HG02885 (cell line): ENCODE results near the gene TRPV6.

Source experiments
- ATAC-seq: cut with Tn5 transposase; IDR thresholded peaks from one replicate; pipeline ENCODE4 v1.9.1; 2021; ENCODE audit warnings: mild to moderate bottlenecking; ENCODE audit not compliant: unreplicated experiment, poor library complexity

TRPV6 gene

DNA sequence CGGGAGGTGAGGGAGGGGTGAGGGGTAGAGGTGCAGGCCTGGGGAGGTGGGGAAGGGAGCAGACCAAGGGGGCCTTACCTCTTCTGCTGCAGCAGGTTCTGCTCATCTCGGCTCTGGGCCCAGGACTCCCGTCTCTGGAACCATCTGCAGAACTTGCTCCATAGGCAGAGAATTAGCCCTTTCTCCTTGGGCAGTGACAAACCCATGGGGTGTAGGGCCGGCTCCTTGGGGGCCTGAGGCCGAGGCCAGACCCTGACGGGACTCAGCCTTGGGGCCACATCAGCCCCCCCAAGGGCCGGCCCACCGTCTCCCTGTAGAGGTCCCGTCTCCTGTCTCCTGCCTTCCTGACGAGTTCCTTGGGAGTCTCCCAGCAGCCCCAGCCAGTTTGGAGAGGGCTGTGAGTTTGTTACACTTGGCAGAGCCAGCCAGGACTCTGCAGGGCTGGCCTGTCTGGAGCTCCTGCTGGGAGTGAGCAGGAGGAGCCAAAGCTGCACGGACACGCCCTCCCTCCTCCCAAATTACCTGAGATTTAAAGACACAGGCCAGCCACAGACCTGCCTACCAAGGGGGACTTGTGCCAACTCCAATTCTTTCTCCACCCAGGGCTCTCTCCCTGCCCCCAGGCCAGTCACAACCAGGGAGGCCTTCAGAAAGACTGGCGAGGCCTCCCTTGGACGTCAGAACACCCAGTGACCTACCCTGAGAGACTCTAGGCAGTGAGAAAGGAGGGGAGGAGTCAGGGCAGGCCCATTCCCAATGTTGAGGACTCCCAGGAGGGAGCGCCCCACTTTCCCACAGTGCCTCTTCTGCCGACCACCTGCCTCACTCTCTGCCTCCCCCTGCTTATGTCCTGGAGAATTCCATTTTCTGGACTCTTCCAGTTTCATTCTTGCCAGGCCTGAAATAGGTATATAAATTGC is at the start of gene TRPV6:
TSS of gene TRPV6 (minus strand) at position 435 of the 920 bp plus-strand sequence.
- ATAC-seq: no peak

DNA sequence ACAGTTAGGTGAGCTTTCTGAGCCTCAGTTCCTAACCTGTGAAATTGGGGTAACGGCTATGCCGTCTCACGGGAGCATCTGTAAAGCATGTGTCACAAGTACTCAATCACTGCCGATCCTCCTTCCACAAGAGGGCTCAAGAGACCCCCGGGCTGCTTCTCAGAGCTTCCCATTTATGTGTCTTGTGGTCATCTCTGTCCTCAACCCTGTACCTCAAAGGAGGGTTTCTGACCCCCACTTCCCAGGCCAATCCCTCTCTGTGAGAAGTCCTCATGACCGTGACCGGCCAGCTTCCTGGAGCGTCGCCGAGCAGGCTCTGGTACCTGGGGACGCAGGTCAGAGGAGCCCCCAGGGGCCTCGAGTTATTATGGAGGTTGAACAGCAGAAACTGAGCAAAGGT is 48.5 kb upstream of the TRPV6 start:
- no peak for ATAC-seq

DNA sequence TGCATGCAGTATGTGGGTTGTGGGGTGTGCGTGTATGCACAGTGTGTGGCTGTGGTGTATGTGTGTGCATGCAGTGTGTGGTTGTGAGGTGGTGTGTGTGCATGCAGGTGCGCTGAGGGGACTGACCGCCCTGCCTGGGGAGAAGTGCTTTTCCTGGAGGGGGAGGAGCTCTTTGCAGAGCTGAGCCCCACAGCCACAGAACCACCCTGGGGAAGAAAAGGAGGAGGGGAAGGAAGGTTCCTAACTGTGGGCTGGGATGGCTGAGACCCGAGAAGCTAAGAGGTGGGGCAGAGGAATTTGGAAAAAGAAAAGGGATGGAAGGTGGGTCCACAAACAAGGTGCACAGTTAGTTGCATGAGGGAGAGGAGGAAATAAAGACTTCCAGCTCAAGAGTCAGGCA is 48.1 kb upstream of the TRPV6 start, which contains the start of gene TRPV5:
TSS of gene TRPV5 (minus strand) at position 123 of the 400 bp plus-strand sequence. CDS start 287 bp downstream, outside the sequence.
- no peak for ATAC-seq

DNA sequence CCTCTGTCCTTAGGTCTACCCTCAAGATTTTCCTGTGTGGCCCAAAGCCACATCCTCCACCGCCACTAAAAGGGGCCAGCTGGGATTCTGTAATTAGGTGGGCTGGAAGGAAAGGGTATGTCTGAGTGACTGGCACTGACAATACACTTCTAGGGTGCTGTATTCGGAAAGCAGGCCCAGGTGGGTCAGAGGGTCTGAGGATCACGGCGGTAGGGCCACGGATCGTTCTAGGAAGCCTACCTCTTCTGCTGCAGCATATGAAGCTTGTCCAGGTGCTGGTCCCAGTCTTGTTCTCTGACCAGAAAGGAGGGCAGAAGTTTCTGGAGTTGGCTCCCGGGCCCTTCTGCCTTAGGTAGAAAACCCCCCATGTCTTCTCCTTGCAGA is 47.5 kb upstream of the TRPV6 start:
- ATAC-seq: no peak

DNA sequence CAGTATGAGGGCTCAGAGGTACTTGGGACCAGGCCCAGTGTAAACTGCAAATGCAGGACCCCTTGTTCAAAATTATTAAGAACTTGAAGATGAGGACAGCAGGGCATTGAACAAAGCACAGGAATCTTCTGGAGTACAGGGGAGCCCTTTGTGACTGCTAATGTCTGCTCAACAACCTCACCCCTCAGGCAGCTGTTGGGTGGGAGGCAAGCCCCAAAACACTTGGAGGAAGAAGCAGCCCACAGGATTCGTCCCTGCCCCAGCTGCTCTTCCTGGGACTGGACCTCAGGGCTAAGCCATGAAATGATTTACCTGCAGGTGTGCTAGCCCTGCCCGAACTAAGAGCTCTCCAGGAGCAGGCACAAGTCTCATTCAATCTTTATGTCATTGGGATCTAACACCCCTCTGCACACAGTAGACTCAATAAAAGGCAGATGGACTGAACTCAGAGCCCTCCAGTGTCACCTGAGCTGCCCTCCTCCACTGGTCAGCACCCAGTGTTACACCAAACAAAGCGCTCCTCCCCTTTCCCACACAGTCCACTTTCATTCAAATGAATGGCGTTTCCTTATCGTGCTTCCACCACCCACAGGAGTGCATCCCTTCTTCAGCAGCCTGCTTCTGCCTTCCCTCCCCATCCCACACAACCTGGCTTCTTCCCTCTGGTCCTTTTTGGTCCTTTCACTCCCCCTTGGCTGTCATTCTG is 47.0 kb upstream of the TRPV6 start:
- no peak for ATAC-seq

DNA sequence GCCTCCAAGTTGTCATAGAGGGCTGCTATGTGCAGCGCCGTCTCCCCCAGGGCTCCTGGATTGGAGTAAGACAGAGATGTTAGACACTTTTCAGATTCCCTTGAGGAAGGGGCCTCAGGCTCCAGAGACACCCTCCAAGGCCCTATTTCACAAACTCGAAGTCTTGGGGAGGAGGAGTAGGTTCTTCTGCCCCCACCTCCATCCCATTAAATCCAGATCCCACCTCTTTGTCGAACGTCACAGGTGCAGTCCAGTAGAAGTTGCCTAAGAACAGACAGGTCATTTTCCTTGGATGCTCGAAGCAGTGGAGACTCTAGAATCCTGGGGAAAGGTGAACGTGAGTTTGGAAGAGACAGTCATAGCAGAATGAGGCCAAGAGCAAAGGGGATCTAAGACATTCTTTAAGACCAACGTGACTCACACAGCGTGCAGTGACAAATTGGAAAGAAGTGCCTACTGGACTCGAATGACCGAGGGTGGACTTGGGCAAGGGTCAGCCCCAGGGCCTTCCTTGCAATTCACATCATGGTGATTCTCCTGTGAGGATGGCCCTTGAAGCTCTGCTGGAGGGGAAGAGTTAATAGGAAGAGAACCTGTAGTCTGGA is 44.7 kb upstream of the TRPV6 start:
- ATAC-seq: no peak

DNA sequence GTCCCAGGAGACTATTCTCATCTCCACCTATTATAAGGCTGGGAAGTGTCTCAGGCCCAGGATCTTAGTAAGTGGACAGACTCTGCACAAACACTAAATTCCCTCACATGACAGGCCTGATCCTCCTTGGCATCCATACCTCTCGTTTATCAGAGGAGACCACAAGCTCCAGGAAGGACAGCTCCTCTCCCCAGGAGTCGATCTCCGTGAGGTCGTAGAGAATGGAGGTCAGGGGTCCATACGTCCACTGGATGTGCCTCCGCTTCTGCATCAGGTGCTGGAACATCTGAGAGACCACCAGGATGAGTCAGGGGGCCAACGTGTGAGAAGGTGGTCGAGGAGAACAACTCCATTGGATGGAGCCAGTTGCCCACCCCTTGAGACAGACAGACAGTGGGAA is 42.4 kb upstream of the TRPV6 start:
- no peak for ATAC-seq

DNA sequence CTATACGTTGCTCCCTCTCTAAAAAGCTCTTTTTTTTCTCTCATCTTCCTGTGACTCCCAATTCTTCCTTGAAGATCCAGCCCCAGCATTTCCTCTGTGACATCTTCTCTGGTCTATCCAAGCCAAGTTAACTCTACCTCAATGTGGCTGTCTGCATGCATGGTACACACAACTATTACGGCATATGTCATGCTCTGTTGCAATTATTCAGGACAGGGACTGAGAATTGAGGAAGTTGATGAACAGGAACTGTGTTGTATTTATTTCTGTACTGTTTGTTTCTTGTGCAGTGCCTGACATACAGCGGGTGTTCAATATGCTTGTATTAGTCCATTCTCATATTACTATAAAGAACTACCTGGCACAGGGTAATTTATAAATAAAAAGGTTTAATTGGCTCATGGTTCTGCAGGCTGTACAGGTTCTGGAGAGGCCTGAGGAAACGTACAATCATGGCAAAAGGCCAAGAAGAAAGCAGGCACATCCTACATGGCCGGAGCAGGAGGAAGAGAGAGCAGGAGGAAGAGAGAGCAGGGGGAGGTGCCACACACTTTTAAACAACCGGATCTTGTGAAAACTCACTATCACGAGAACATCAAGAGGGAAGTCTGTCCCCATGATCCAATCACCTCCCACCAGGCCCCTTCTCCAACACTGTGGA is 41.7 kb upstream of the TRPV6 start:
- ATAC-seq: no peak

DNA sequence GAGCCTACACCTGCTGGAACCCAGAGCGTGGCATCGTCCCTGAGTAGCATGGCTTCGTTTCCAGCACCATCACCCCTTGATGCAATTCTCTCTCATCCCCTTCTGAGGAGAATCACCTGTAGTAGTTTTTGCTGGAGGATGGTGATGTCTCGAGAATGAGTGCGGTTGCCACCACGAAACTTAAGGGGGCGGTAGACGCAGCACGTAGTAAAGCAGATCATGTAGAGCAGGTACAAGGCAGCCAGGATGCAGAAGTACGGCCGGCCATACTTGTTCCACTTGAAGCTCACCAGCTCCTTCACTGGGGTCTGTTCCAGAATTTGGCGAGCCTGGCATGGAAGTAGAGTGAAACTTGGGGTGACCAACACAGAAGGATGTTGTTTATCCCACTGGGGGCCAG is 39.9 kb upstream of the TRPV6 start:
- ATAC-seq: no peak

DNA sequence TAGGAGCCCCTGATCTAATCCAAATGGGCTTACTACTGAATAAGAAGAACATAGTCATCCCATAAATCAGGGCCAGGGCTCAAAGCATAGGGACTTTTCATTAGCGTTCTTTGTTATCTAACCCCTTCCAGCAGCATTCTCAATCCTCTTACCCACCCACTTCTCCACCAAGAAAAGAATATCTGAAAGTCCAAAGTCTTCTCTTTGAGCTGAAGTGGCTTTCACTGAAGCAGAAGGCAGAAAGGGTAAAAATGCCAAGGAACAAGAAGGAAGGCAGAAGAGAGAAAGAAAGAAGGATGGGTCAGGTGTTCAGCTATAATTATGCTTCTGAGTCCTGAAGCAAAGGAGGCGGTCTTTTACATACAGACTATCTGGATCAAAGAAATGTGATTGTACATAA is 37.8 kb upstream of the TRPV6 start:
- no peak for ATAC-seq

DNA sequence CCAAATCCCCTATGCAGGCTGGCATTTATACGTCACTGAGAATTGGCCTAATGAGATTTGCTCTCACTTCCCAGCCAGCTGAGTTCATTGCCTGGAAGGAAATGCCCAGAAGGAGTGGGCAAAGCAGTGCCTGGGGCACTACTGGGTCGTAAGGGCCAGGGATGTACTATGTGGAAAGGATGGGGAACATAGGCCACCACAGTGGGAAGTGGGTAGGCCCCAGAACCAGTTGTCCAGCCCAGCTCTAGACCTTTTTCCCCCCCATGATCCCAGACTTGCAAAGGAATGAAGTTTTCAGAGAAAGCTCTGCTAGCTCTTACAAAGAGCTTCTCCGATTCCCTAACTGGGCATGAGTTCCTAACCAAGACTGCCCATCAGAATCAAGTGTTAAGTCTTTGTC is 34.1 kb upstream of the TRPV6 start:
- no peak for ATAC-seq

DNA sequence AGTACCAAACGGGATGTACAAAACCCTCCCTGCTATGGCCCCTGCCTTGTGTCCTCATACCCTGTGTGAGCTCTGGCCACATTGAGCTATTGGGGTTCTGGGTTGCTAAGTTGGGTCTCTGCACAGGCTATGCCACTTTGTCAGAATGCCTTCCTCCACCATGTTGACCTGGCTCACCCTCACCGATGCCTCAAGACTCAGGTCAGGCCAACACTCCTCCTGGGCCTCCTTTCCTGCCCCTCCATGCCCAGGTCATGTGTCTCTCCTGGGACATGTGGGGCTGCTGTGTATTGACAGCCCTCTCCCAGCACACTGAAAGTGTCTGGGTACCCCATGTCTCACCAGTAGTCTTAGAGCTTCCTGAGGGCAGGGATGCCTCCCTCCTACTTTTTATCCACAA is 33.4 kb upstream of the TRPV6 start:
- ATAC-seq: no peak

DNA sequence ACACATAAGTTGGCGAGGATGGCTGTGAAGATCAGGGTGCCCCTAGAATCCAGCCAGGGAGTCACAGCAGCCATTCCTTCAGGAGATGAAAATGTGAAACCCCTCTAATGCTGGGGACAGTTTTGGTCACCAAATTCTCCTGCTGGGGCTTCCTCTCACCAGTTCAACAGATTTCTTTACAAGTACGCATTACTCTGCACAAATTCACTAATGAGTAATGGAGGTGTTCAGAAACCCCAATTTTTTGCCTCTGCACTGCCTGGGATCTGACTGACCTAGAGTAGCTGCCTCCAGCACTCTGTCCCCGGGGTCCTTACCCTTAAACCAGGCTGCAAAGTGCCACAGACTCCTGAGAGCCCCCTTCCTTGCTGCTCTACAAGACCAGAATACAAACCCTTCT is 31.9 kb upstream of the TRPV6 start:
- ATAC-seq: no peak

DNA sequence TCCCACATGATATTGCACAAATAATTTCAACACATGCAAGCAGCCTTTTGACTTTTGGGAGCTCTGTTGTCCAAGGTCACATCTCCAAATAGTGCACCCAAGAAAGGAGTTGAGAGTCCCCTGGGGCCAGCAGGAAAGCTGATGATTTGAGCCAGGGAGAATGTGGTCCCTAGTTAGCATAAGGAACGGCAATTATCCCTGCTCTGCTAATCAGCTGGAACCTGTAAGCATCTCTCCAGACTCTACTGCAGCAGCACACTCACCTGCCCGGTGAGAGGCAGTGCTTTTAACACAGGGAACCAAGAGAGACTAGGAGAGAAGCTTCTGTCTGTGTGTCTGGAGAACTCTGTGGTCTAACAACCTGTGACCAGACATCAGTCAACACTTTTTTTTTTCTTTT is 31.0 kb upstream of the TRPV6 start:
- ATAC-seq: no peak

DNA sequence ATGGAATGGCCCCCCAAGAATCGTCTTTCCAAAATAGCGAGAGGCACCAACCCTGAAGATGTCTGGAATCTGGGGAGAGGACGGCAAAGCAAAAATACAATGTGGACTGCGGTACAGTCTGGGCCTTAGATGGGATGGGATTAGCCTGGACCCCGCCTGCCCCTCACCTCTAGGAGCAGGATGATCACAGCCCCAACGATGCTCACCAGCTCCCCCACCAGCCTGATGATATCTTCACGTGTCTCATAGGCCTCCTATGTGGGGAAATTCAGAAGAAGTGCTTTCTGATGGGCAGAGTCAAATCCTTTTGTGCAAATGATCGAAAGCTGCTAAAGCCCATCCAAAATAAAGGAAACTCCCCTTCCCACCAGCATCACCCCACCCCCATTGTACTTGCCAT is 29.8 kb upstream of the TRPV6 start:
- ATAC-seq: no peak

DNA sequence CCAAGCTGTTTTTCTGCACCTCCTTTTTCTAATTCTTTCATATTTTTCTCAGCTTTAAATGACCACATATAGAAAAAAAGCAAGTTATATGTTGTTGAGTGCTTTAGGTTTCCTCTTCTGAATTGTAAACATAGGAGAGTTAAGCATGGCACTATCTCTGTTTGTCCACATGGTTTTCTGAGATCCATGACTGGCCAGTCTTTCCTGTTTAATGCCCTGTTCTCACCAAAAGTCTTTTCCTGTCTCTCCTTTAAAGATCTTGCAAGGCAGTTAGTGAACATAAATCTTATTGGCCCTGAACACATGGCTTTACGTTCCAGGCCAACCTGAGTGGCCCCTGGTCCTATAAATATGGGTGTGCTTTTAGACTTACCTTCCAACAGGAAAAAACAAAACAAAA is 28.6 kb upstream of the TRPV6 start:
- no peak for ATAC-seq

DNA sequence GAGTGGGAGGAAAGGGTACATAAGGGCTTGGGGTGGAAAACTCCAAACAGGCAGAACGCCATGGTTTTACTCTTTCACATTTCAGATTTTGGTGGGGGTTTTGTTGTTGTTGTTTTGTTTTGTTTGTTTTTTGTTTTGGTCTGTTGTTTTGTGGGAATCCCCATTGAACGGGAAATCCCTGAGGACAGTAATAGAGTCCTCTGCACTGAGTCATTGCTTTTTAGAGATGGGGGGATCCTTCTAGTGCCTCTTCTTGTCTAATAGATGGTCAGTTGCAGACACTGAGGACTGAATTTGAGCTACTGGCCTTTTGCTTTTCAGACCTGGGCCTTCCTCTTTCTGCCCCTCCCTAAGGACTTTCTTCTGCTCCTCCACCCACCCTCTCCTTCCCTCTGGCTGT is 28.0 kb upstream of the TRPV6 start:
- ATAC-seq: no peak

DNA sequence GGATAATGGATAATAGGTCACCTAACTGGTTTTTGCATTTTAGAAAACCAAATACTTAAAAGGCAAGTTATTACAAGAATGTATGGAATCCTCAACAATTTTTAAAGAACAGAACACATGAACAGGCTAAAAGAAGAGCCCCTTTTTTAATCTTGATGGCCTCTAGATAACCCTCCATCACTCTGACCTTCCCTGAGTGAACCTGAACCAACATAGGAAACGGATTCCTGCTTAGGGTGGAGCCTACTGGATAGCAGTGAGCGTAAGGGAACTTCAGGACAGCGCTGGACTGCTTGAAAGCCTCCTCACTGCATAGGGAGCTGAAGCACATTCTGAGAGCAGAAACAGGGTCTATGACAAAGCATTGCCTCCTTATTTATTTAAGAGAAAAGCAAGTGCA is 27.5 kb upstream of the TRPV6 start:
- no peak for ATAC-seq

DNA sequence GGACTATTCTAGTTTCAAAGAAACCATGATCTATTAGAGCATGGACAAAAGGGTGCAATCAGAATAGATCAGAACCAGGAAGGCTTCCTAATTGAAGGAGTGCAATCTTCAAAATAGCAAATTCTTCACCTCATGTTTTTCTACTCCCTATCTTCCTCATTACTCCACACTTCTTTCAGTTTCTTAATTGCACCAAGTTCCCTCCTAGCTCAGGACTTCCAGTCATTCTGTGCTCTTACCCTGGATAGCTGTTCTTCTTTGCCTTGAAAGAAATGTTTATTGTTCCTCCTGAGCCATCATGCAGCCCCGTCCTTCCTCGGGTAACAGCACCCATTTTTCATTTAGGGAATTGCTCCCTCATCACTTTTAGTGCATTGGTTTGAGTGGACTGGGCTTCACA is 24.9 kb upstream of the TRPV6 start:
- no peak for ATAC-seq

DNA sequence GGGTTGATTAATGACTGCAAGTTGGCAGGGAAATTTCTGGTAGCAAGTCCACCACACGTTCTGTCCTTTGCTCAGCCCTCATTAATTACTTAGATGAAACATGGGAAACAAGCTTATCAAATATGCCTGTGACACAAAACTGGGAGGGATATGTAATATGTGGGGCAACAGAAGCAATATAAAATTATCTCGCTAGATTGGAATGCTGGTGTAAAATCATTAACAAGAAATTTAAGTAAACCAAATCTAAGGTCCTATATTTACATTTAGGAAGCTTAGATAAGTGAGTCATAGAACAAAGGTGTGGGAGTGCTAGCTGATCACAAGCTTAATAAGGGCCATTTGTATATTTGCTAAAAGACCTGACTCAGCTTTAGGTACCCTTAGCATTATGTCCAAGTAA is 24.5 kb upstream of the TRPV6 start:
- ATAC-seq: no peak
